ENCODE results near the gene FOSB. TPM values are rescaled to one million over a fixed set of nuclear protein-coding genes. Genes with fewer than 3 reads are reported as not detected.

The FOSB gene
- total and polyA plus RNA-seq, 7 donors: 1.1 to 28.1 (median 11.0) TPM

GRCh38 chr19:45462174-45462573 lies 5.6 kb upstream of the FOSB start:
- H3K27me3 ChIP-seq: no peaks in the 10 kb centered on the region
- no peak overlapping the region for H3K27ac ChIP-seq
- TF ChIP-seq, protein P1, sequence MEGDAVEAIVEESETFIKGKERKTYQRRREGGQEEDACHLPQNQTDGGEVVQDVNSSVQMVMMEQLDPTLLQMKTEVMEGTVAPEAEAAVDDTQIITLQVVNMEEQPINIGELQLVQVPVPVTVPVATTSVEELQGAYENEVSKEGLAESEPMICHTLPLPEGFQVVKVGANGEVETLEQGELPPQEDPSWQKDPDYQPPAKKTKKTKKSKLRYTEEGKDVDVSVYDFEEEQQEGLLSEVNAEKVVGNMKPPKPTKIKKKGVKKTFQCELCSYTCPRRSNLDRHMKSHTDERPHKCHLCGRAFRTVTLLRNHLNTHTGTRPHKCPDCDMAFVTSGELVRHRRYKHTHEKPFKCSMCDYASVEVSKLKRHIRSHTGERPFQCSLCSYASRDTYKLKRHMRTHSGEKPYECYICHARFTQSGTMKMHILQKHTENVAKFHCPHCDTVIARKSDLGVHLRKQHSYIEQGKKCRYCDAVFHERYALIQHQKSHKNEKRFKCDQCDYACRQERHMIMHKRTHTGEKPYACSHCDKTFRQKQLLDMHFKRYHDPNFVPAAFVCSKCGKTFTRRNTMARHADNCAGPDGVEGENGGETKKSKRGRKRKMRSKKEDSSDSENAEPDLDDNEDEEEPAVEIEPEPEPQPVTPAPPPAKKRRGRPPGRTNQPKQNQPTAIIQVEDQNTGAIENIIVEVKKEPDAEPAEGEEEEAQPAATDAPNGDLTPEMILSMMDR (IDR thresholded peaks at IDR 0.05): no peak
- TF ChIP-seq POLR2A (IDR thresholded peaks at IDR 0.05) (no peak), EP300 (IDR thresholded peaks at IDR 0.05) (no peak), POLR2AphosphoS5 (IDR thresholded peaks at IDR 0.05) (no peak)
- no peak for DNase-seq
- no peak overlapping the region for H3K4me3 ChIP-seq
- 65 to 71% methylated on average over 4 of the region's 4 CpGs for WGBS, 2 donors
- intact Hi-C loops (cut with DNase I): no loop called here
- H3K9me3 ChIP-seq: no peaks in the 10 kb centered on the region
- no peaks in the 10 kb centered on the region for H3K36me3 ChIP-seq
- H3K4me1 ChIP-seq: peaks cover 0 to 4% (median 3%) of the 10 kb centered on the region in 4 donors

DNA sequence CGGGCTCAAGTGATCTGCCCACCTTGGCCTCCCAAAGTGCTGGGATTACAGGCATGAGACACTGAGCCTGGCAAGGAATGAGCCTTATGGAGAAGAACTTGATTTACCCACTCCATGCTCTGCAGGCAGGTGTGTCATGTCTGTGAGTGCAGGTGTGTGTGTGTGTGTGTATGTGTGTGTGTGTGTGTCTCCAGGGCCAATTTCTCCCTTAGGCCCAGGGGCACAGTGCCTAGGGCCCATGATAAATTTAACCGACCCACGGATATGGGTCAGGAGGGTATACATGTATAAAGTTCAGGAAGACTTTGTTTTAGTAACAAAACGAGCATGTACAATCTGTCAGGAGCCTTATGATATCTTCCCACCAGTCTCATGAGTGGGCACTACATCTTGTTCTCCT lies 4.6 kb upstream of the FOSB start:
- no peaks in the 10 kb centered on the region for H3K27me3 ChIP-seq
- intact Hi-C loops (cut with DNase I): no loop called here
- H3K27ac ChIP-seq: no peak overlapping the region
- WGBS, 2 donors: 68 to 80% methylated on average over 4 of the region's 4 CpGs
- TF ChIP-seq EP300 (IDR thresholded peaks at IDR 0.05): no peak
- TF ChIP-seq POLR2AphosphoS5 (IDR thresholded peaks at IDR 0.05): no peak
- no peak for TF ChIP-seq POLR2A (IDR thresholded peaks at IDR 0.05)
- TF ChIP-seq, protein P1 (IDR thresholded peaks at IDR 0.05): no peak
- no peak overlapping the region for H3K4me3 ChIP-seq
- no peaks in the 10 kb centered on the region for H3K36me3 ChIP-seq
- DNase-seq: no peak
- H3K9me3 ChIP-seq: no peaks in the 10 kb centered on the region
- peaks cover 0 to 13% (median 10%) of the 10 kb centered on the region in 4 donors for H3K4me1 ChIP-seq

DNA sequence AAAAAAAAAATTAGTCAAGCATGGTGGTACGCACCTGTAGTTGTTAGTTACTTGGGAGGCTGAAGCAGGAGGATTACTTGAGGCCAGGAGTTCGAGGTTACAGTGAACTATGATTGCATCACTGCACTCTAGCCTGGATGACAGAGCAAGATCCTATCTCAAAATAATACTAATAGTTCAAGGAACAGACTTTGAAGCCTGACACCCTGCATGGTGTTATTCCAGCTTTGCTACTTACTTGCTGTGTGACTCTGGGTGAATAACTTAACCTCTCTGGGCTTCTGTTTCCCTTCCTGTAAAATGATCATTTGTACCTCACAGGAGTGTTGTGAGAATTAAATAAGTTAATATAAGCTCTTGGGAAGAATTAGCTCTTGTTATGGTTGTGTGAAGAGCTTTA lies 3.5 kb upstream of the FOSB start:
- 86 to 92% methylated on average over 2 of the region's 2 CpGs for WGBS, 2 donors
- no peaks in the 10 kb centered on the region for H3K36me3 ChIP-seq
- H3K4me3 ChIP-seq: no peak overlapping the region
- no peaks in the 10 kb centered on the region for H3K27me3 ChIP-seq
- H3K9me3 ChIP-seq: no peaks in the 10 kb centered on the region
- H3K27ac ChIP-seq: no peak overlapping the region
- intact Hi-C loops (cut with DNase I): no loop called here
- H3K4me1 ChIP-seq: peaks cover 0 to 20% (median 17%) of the 10 kb centered on the region in 4 donors
- TF ChIP-seq POLR2A (IDR thresholded peaks at IDR 0.05) (no peak), POLR2AphosphoS5 (IDR thresholded peaks at IDR 0.05) (no peak), EP300 (IDR thresholded peaks at IDR 0.05) (no peak)
- TF ChIP-seq, protein P1 (IDR thresholded peaks at IDR 0.05): no peak
- DNase-seq: no peak

- no peaks in the 10 kb centered on the region for H3K36me3 ChIP-seq
- intact Hi-C loops (cut with DNase I): no loop called here
- WGBS, 2 donors: 52 to 58% methylated on average over 8 of the region's 8 CpGs
Measured at GRCh38 chr19:45464852-45465441, 2.8 kb upstream of the FOSB start.

More at GRCh38 chr19:45464852-45465441, 2.8 kb upstream of the FOSB start:
- TF ChIP-seq POLR2A (IDR thresholded peaks at IDR 0.05): no peak
- TF ChIP-seq EP300 (IDR thresholded peaks at IDR 0.05): no peak
- TF ChIP-seq, protein P1 (IDR thresholded peaks at IDR 0.05): no peak
- TF ChIP-seq POLR2AphosphoS5 (IDR thresholded peaks at IDR 0.05): no peak
- H3K27ac ChIP-seq: no peak overlapping the region
- no peak overlapping the region for H3K4me3 ChIP-seq
- H3K4me1 ChIP-seq: peaks cover 0 to 26% (median 22%) of the 10 kb centered on the region in 4 donors
- H3K27me3 ChIP-seq: no peaks in the 10 kb centered on the region
- H3K9me3 ChIP-seq: no peaks in the 10 kb centered on the region
- DNase-seq: no peak

All from sigmoid colon (tissue), 7 donors.